ENCODE data around the gene SUFU.
A peak's percentile ranks its signal among the peaks of the same experiment; 100 is the strongest.

The SUFU gene

GRCh38 chr10:102559764-102560163, 56.0 kb downstream of the SUFU start:
- no peak overlapping the region for H3K4me3 ChIP-seq (ENCODE audit: low read depth, low read length)
- no peak for TF ChIP-seq CTCF (IDR thresholded peaks at IDR 0.05; ENCODE audit: low read depth, low read length, missing control alignments)
- DNase-seq (ENCODE audit: low read depth): no peak

GRCh38 chr10:102564209-102564834, 60.5 kb downstream of the SUFU start:
- TF ChIP-seq CTCF (IDR thresholded peaks at IDR 0.05; ENCODE audit: low read depth, low read length, missing control alignments): no peak
- peak; percentile 46 for DNase-seq (ENCODE audit: low read depth)
- no peak overlapping the region for H3K4me3 ChIP-seq (ENCODE audit: low read depth, low read length)

- H3K4me3 ChIP-seq (ENCODE audit: low read depth, low read length): no peak overlapping the region
- no peak for DNase-seq (ENCODE audit: low read depth)
- no peak for TF ChIP-seq CTCF (IDR thresholded peaks at IDR 0.05; ENCODE audit: low read depth, low read length, missing control alignments)
These were observed 62.0 kb downstream of the SUFU start for GRCh38 chr10:102565793-102566192.

DNA sequence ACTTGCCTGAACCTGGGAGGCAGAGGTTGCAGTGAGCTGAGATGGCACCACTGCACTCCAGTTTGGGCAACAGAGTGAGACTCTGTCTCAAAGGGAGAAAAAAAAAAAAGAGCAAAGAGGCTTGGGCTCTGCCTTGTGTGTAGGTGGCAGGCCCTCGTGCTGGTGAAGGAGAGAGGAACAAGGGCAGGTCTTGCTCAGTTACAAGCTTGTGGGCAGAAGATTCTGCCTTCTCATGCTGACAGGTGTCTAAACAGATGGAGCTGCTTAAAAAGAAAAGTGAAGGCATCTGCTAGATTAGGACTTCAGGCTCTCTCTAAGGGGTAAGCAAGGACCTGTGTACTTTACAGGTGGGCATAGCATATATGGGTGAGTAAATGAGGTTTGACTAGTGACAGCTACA, 75.0 kb downstream of the SUFU start:
- no peak for TF ChIP-seq CTCF (IDR thresholded peaks at IDR 0.05; ENCODE audit: low read depth, low read length, missing control alignments)
- no peak overlapping the region for H3K4me3 ChIP-seq (ENCODE audit: low read depth, low read length)
- no peak for DNase-seq (ENCODE audit: low read depth)

GRCh38 chr10:102579328-102579727, 75.6 kb downstream of the SUFU start:
- TF ChIP-seq CTCF (IDR thresholded peaks at IDR 0.05; ENCODE audit: low read depth, low read length, missing control alignments): no peak
- no peak overlapping the region for H3K4me3 ChIP-seq (ENCODE audit: low read depth, low read length)
- DNase-seq (ENCODE audit: low read depth): no peak

DNA sequence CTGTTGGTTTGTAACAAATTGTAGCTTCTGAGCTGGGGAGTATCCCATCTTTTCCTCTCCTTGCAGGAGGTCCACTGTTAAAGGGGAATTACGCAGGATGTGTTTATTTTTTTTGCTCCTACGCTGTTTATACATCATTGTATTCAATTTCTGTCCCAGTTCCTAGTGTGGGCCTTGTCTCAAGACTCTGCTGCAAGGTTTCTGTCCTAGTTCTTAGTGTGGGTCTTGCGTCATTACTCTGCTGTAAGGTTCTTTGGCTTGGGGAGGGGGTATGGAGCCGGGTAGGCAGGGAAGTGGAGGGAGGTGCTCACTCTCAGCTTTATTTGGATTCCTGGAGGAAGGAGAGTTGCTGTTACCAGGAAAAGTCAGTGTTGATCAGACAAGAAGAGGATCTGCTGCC, 76.5 kb downstream of the SUFU start:
- no peak overlapping the region for H3K4me3 ChIP-seq (ENCODE audit: low read depth, low read length)
- no peak for DNase-seq (ENCODE audit: low read depth)
- no peak for TF ChIP-seq CTCF (IDR thresholded peaks at IDR 0.05; ENCODE audit: low read depth, low read length, missing control alignments)

DNA sequence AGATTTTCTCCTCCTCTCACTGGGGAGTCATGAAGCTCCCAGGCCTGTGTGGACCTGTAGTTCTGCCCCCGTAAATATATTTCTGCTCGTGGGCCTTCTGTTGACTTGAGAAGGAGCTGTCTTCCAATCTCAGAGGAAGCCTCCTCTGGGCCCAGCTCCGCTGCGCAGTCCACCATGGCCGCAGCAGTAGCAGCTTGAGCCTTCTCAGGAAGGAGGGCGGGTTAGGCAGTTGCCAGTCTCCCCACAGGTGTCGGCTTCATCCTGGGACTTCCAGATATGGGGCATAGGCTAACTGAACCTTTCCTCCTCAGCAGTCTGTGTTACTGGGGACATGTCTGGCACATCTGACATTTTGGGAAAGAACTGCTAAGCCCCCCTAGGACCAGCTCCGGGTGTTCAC, 77.6 kb downstream of the SUFU start:
- no peak for DNase-seq (ENCODE audit: low read depth)
- TF ChIP-seq CTCF (IDR thresholded peaks at IDR 0.05; ENCODE audit: low read depth, low read length, missing control alignments): no peak
- no peak overlapping the region for H3K4me3 ChIP-seq (ENCODE audit: low read depth, low read length)

All from GM12864 (cell line).